GM19240 (cell line): ENCODE measurements around the gene RALGAPA1.
A peak's percentile ranks its signal among the peaks of the same experiment; 100 is the strongest.
"Not testable (repeated sequence)": the region's sequence is repeated elsewhere in the genome, so short reads cannot be mapped to it uniquely, and the experiment has no call there.

Source experiments
- DNase-seq: peaks from one replicate; pipeline ENCODE4 v3.0.0; 2011; ENCODE audit warnings: low spot score; ENCODE audit not compliant: insufficient read length

The RALGAPA1 gene

GRCh38 chr14:35821564-35822411, 12.7 kb upstream of the RALGAPA1 start:
- no peak for DNase-seq

GRCh38 chr14:35819591-35820540, 10.8 kb upstream of the RALGAPA1 start:
- no peak for DNase-seq

- DNase-seq: peak; percentile 8
These were observed 9.4 kb upstream of the RALGAPA1 start for GRCh38 chr14:35818346-35819115.

DNA sequence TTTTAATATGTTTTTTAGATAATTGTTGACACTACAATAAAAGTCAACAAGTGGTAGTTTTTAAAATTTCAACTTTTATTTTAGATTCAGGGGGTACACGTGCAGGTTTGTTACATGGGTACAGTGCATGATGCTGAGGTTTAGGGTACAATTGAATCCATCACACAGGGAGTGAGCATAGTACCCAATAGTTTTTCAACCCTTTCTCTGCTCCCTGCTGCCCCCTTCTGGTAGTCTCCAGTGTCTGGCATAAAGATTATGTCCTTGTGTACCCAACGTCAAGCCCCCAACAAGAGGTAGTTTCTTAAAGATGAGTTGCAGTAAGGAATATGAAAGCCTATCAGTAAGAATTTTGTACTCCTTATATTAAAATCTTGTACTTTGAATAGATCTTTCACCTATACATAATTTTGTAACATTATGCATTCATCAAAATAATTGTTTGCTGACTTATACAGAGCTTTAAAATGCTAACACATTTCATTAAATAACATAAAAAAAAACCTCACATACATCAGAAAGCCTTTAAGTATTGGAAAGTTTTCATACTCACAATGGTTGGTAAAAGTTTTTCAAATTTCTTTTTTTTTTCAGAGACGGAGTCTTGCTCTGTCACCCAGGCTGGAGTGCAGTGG, 5.4 kb upstream of the RALGAPA1 start:
- peak; percentile 14 for DNase-seq

DNA sequence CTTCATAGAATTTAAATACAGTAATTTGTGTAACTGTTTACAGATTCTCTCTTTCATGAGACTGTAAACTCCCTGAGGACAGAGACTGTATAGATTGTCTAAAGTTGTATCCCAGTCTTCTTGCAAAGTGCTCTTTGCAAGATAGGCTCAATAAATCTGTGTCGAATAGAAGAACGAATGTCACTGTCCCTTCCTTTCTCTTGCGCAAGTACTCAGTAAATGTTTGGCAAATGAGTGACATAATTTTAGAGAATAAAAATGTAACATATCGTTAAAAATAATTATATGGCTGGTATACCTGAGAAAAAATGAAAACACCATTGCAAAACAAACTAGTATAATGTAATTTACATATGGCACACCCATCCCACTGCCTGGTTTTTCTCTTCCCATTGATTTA, 1.9 kb upstream of the RALGAPA1 start:
- no peak for DNase-seq

GRCh38 chr14:35809597-35809996, 502 bp upstream of the RALGAPA1 start:
- no peak for DNase-seq

- no peak for DNase-seq
These were observed 938 bp downstream of the RALGAPA1 start for GRCh38 chr14:35808076-35808637.

DNA sequence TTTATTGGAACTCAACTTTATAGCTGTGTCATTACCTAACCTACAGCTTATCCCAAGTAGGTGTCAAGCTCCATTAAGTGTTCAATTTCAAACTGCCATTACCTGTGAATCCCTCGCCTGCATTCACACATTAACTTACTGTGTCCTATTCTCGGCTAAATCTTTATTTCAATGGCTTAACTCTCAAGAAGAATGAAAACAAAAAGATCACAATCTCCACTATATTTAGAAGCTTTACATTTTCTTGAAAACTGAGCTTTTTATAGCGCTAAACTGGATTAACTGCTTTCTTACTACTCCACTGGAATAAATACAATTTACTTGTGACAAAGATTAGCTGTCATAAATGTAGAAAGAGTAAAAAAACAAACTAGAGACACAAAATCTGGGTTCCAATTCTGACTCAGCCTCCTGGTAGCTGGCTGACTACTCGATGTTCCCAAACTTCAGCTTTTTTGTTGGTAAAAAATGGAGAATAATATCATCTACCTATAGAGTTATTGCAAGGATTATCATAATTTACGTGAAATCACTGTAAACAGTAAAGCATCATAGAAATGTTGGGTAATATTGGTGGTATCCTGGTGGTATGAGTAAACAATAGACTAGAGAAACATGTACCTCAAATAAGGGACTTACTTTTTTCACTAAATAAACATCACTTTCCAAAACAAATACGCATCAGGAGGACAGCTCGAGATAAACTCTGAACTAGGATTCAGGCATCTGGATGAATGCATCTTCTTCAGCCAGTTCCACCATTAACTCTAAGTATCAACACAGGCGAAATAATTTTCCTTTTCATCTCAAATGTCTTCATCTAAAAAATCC, 1.7 kb downstream of the RALGAPA1 start:
- DNase-seq: no peak

DNA sequence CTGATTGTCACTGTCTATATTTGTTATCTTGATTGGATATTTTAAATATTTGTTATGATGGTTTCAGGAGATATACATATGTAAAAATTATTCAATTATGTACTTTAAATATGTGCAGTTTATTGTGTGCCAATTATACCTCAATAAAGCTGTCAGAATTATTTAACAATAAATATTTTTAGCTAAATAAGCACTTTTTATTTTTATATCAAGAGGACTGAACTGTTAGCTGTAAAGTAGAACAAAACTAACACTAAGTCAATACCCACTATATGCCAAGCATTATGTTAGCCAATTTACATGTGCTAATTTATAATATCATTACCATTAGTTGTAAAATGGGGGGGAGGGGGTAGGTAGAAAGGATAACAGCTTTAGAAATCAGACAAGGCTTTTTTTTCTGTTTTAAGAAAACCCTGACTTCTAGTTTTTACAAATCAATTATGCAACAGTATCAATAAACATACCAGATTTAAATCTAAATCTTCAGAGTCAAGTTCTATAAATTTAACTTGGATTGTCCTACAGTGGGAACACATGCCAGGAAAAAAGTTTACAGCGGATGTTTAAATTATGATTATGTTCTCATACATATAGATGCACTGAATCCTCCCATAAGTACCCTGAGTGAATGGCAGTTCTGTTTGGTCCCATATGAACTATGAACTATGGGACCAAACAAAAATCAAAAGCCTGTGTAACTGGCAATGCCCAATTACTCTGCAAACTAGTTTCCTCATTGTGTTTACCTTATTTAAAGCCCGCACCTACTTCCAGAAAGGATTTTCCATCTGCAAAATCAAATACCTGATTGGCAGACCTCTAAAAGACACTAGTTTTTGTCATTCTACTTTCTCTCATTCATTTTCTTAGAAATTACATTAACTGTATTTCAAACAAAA, 2.8 kb downstream of the RALGAPA1 start:
- no peak for DNase-seq

DNA sequence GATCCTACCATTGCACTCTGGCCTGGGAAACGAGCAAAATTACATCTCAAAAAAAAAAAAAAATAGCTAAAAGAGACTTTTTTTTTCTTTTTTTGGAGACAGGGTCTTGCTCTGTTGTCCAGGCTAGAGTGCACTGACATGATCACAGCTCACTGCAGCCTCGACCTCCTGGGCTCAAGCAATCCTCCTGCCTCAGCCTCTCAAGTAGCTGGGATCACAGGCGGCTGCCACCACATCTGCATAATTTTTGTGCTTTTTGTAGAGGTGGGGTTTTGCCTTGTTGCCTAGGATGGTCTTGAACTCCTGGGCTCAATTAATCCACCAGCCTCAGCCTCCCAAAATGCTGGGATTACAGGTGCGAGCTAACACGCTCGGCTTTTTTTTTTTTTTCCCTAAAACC, 11.3 kb downstream of the RALGAPA1 start:
- no peak for DNase-seq

- no peak for DNase-seq
These were observed 19.4 kb downstream of the RALGAPA1 start for GRCh38 chr14:35789651-35790050.

DNA sequence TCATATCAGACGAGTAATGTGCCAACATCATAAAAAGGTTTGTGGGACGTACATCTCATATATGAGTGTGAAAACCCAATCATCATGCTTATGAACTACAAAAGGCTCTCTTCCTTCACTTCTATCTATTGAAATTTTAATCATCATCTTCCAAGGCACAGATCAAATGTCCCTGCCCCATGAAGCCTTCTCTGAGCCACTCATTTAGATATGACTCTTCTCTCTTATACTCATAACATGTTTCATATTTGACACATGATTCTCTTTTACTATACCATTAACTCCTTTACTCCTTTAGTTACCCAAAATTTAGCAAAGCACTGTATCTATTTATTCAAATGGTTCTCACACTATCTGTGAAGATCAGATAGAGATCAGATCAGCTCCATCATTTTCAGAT, 22.2 kb downstream of the RALGAPA1 start:
- DNase-seq: no peak

- DNase-seq: no peak
These were observed 25.4 kb downstream of the RALGAPA1 start for GRCh38 chr14:35783699-35784098.

- DNase-seq: no peak
These were observed 29.7 kb downstream of the RALGAPA1 start for GRCh38 chr14:35779368-35779767.

DNA sequence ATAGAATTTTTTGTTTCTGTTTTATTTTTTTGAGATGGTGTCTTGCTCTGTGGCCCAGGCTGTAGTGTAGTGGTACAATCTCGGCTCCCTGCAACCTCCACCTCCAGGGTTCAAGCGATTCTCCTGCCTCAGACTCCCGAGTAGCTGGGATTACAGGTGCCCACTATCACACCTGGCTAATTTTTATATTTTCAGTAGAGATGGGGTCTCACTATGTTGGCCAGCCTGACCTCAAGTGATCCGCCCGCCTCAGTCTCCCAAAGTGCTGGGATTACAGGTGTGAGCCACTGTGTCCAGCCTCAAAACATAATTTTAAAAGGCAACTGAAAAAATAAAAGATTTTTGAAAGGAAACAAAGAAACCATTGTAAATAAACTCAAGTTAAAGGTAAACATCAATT, 31.5 kb downstream of the RALGAPA1 start:
- not testable (repeated sequence) for DNase-seq

GRCh38 chr14:35776823-35777222, 32.3 kb downstream of the RALGAPA1 start:
- no peak for DNase-seq

DNA sequence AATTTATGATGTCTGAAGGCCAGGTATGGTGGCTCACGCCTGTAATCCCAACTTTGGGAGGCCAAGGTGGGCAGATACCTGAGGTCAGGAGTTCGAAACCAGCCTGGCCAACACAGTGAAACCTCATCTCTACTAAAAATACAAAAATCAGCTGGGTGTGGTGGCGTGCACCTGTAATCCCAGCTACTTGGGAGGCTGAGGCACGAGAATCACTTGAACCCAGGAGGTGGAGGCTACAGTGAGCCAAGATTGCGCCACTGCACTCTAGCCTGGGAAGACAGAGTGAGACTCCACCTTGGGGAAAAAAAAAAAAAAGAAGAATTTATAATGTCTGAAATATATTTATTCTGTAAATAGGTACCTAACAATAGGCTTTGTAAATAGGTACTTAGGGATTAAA, 33.0 kb downstream of the RALGAPA1 start:
- DNase-seq: not testable (repeated sequence)

DNA sequence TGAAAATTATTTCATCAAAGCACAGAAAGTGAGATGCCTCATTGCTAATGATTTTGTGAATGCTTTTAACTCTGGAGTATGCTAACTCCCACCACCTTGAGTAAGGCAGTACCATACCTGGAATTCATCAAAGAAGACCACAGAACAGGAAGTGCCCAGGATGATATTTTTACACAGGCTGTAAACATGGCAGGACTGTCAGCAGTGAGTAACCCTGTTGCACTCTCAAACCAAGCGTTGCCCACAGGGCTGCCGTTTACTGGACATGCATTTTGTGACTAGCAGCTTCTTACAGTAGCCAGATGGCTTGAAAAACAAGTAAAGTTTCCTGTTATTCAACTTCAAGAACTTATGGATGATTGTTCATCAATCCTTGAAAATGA, 42.4 kb downstream of the RALGAPA1 start:
- no peak for DNase-seq
